HG03558 (cell line): Measurements from ENCODE around the gene CLCN7.

Experiments used
- ATAC-seq: cut with Tn5 transposase; IDR thresholded peaks from one replicate; pipeline ENCODE4 v1.9.1; 2021; ENCODE audit warnings: moderate number of reproducible peaks; ENCODE audit not compliant: unreplicated experiment; ENCODE audit errors: extremely low read depth

CLCN7 gene, protein sequence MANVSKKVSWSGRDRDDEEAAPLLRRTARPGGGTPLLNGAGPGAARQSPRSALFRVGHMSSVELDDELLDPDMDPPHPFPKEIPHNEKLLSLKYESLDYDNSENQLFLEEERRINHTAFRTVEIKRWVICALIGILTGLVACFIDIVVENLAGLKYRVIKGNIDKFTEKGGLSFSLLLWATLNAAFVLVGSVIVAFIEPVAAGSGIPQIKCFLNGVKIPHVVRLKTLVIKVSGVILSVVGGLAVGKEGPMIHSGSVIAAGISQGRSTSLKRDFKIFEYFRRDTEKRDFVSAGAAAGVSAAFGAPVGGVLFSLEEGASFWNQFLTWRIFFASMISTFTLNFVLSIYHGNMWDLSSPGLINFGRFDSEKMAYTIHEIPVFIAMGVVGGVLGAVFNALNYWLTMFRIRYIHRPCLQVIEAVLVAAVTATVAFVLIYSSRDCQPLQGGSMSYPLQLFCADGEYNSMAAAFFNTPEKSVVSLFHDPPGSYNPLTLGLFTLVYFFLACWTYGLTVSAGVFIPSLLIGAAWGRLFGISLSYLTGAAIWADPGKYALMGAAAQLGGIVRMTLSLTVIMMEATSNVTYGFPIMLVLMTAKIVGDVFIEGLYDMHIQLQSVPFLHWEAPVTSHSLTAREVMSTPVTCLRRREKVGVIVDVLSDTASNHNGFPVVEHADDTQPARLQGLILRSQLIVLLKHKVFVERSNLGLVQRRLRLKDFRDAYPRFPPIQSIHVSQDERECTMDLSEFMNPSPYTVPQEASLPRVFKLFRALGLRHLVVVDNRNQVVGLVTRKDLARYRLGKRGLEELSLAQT

DNA sequence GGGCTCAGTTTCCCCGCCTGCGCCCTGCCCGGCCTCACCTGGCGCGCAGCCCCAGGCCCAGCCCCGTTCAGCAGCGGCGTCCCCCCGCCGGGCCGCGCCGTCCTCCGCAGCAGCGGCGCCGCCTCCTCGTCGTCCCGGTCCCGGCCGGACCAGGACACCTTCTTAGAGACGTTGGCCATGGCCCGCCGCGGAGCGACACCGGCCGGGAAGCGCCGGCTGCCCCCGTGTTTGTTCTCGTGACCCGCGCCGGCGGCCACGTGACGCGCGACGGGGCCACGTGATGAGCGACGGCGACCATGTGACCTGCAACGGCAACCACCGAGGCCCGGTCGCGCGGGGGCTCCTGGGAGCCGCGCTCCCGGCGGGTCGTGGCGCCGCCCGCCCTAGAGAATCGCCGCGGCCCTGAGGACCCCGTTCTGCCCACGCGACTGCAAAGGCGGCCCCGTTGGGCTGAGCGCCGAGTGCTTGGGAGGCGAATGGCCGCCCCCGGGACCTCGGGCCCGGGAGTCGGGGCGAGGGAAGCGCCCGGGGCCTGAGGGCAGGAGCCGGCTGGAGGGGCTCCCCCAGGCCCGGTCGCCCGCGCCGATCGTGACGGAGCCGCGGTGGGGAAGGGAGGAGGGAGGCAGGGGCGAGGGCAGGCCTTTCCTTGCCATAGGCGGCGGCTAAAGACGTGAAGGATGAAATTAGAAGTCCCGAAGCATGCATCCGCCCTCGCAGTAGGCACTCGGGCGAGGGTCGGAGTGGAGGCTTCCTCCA lies at the start of gene CLCN7:
TSS of gene CLCN7 (minus strand) at position 233 of the 756 bp plus-strand sequence. CDS start at position 179, 54 bp downstream.
- ATAC-seq: peak; percentile 65

DNA sequence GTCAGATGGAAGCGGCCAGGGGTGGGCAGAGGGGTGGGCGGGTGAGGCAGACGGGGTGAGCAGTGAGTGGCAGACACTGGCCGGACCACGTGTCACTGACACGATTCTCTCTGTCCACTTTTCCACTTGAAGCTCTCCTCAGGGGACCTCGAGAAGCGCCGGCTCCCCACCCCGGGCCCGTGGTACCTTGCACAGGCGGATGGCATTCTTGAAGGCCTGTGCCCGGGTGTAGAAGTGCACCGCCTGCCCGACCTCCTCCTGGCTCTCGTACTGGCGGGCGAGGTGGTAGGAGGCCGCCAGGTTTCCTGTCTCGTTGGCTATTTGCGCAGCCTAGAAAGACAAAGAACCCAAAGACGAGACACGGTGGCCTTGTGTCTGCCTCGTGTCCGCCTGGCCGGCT lies 49.5 kb upstream of the CLCN7 start:
- ATAC-seq: no peak

DNA sequence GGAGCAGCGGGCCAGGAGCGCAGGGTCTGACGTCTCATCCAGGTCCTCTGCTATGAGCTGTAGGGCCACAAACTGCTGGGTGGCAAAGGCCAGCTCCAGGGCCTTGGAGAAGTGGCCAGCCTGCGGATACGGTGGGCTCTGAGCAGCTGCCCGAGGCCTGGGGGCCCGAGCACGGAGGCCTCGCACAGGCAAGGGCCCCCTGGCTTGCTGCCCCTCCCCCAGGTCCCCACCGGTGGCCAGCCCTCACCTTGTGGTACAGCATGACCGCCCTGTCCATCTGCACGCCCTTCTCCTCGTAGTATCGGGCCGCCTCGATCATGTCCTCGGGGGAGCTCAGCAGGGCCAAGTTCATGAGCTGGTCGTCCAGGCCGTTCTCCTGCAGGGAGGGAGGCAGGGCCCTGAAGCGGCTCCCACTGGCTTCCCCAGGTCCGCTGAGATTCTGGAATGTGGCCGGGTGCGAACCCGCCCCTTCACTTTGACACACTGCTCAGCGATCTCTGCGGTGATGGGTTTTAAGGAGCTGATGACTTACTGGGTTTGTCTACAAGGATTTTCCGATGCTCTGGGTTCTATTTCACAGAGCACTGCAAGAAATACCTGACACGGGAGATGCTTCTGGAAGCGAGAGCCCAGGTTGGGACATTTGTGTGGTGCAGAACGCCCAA lies 48.9 kb upstream of the CLCN7 start:
- no peak for ATAC-seq

DNA sequence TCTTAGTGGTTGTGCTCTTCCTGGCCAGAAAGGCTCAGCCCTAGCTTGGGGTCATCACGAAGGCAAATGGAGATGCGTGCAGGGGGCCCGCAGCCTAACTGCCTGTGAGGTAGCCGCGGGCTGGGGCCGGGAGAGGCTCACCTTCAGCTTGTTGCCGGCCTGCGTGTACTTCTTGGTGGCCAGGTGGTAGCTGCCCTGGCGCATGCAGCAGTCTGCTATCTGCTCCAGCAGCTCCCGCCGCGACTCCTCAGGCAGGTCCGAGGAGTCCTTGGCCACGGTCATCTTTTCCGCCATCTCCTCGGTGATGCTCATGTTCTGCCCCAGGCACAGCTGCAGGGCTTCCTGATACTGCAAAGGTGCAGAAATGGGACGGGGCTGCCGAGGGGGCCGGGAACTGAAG lies 45.6 kb upstream of the CLCN7 start:
- ATAC-seq: no peak

DNA sequence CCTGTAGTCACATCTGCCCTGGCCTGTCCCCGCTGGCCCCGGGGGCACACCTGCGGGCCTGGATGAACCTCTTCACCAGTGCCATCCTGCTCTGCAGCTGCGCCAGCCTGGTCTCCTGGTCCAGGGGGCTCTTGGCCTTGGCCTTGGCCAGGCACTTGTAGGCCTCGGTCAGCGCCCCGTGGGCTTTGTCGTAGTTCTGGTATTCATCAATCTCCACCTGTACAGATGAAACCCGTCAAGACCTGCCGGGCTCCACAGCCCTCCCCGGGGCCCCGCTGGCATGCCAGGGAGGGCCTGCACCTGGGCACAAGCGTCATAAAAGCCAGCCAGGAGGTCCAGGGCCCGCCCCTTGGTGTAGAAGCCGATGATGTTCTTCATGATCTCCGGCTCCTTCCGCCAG lies 45.0 kb upstream of the CLCN7 start:
- no peak for ATAC-seq

DNA sequence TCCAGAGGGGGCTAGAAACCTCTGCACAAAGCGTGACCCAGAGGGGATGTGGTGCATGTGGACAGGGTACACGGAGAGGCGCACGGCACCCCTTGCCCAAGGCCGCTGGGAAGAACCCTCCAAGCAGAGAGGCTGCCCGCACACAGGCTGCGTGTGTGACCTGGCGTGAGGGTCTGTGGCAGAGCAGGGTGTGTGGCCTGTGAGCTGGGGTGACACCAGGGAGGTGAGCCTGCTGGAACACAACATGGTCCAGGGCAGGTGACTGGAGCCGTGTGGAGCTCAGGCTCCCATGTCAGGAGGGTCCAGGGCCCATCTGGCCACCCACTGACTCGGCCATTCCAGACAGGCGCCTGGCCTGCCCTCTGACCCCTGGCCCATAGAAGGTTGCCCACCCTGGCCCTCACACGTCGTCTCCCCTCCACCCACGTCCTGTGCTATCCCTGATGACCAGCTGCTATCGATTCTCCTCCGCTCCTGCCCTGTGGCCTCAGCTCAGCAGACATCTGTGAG lies 43.9 kb upstream of the CLCN7 start:
- ATAC-seq: no peak

DNA sequence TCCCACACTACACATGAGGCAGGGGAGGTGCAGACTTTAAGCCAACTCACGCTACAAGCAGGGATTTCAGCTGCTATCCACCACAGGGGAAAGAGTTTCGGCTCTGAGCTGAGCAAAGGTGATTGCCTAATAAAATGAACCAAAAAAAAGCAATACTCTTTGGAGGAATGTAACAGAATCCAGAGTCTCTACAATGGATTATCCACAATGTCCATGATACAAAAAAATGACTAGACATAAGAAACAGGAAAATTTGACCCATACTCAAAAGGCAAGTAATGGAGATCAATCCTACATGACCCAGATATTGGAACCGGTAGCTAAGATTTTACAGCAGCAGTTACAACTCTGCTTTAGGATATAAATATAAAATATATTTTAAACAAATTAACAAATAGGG lies 39.7 kb upstream of the CLCN7 start:
- no peak for ATAC-seq

DNA sequence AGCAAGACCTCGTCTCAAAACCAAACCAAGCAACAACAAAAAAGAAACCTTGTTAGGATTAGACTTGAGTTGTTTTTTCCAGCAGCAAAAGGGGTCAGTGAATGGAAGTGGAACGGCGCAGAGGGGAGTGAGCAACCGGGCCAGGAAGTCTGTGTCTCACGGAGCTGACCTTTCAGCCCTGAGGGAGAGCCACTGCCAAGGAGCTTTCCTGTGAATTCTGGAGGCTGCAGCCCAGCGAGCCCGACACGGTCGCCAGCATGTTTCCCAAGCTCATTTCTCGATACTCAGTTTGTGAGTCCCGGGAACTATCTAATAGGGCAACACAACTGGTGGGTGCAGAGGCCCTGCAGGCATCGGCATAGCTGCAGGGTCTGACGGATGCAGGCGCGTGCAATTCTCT lies 37.9 kb upstream of the CLCN7 start:
- ATAC-seq: no peak

DNA sequence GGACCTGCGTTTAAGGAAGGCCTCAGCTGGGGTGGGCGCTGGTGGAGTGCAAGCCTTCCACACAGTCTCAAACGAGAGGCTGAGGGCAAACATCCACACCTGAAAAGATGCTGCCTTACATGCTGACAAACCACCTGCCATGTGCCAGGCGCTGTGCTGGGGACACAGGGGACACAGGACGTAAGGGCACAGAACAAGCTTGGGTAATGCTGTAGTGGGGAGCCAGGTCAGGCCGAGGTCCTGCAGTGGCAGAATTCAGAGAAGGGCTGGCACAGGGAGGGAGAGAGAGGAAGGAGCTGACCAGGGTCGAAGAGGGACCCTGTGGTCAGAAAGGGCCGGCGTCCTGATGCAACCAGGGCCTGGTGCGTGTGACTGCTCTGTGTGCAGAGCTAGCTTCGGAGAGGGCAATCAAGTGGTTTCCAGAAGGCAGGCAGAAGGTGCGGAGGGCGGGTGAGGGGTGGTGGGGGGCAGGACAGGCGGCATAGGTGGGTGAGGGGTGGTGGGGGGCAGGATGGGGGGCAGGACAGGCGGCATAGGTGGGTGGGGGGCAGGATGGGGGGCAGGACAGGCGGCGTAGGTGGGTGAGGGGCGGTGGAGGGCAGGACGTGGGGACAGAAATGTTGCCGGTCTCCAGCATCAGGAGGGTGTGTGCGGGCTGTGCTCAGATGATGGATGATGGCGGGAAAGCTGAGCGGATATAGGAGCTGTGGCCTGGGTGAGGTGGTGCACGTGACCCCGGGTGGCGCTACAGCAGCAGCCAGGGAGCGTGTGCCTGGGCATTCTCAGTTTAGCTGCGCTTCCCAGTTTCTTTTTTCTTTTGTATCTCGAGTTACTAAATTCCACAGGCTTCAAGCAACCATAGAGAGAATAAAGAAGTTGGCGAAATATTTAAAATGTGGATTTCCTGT lies 37.1 kb upstream of the CLCN7 start:
- no peak for ATAC-seq

DNA sequence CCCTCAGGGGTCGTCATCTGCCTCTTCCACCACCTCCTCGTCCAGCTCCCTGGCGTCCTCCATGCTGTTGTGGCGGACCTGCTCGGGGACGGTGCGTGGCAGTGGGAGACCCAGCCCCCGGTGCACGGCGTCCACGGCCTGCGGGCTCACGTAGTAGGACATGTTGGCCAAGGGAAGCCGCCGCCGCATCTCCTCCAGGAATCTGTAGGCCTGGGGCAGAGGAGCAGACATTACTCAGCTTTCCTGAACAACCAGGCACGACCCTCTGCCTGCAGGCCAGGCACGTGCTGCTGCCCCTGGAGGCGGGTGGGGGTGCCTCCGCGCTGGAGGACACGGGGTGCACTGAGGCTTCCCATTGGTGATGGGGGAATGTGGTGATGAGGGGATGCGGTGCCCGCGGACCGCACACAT lies 36.1 kb upstream of the CLCN7 start:
- ATAC-seq: no peak

DNA sequence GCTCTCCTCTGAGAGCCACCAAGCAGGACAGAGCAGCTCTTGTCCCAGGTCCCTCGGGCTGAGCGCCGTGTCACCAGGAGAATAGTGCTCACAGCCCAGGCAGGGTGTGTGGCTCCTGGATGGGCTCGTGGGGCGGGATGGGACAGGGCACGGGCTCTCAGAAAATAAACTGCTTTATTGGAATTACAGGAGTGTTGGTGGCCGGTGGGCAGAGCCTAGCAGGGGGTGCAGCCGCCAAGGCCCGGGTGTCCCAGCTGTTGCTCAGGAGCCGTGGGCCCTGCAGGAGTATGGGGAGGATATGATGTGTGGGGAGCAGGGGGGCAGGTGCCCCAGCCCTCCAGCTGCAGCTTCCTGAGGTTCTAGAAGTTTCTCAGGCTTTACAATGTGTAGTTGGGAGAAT lies 35.4 kb upstream of the CLCN7 start:
- no peak for ATAC-seq

DNA sequence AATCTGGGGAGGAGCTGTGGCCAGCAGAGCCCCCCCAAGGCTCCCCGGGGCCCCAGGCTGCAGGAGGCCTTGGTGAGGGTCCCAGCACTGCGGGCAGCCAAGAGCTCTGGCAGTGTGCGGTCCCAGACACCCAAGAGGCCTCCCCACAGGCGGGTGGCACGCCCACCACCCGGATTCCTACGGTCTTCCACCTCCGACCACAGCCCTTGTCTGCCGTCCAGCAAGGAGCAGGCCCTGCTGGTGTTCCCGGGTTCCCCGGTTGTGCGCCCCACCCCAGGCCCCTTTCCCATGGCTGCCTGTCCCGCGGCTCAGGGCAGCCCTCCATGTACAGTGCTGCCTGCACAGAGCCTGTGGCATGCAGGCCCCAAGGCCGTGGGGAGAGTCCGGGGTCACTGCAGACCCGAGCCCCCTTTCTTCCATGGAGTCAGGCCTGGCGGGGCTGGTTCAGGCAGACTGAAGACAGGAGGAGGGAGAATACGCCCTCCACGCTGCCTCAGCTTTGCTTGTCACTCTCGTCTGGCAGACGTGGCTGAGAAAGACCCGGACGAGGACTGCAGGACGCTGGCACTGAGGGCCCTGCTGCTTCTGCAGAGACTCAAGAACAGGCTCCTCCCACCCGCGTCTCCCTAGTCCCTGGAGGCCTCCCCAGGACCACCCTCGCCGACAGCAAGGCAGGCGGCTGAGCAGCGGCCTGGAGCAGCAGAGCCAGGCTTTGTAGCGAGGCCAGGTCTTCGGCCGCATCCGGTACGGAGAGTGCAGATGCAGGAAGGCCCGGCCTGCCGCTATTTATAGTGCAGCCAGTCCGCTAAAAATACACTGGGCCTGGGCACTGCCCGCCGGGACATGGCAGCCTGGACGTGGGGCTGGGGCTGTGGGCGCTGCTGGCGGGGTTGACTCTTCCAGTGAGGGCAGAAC lies 34.7 kb upstream of the CLCN7 start:
- ATAC-seq: no peak

DNA sequence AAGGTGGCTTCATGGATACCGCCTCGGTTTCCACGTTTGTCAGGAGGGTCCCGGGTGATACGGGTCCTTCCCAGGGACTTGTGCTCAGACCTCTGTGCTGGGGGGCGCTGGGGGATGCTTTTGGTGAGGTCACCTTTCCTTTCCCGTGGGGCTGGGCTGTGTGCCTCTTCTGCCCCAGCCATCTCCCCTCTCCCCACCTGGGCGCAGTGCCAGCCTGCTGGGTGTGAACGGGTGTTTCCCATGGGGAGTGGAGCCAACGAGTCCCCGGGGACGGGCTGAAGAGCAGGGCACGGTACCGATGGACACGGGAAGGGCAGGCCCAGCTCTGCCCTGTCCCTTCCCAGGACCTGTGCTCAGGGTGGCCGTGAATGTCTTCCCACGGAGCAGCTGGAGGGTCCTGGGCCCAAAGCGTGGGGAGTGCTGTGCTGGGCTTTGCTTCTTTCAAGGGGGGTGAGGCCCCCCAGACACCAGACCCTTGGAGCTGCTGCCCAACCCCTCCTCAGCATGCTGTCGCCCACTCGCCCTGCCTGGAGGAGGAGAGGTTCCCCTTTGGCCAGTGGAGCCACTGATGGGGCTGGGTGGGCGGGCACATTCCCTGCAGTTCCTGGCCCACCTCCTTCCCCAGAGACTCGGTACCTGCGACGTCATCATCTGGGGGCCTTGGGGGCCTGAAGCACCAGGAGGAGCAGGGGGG lies 33.8 kb upstream of the CLCN7 start:
- ATAC-seq: no peak

DNA sequence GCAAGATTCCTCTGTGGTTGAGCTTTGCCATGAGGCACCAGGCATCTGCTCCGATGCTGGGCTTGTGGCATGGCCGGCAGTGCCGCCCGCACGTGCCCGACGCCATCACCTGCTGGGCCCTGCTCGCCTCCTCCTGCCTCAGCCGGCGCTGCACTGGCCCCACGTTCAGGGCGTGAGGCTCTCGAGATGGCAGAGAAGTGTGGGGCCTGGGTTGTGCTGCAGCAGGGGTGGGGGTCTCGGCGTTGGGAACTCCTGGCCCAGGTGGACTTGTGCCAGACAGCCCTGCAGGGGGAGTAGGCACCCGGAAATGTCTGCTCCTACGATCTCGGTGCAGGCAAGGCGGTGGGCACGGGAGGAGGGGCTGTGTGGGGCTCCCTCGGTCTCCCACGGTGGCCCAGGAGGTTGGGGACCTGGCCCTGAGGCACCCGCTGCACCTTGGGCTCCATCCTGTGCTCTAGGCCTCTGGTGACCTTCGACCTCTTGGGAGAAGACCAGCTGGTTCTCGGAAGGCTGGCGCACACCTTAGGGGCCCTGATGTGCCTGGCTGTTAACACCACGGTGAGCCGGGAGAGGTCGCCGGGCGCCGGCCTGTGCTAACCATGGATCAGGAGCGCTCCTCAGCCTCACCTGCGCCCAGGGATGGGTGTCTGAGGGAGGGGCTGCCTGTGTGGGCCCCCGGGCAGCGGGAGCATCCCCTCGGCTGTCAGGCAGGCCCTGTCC lies 31.8 kb upstream of the CLCN7 start:
- no peak for ATAC-seq

DNA sequence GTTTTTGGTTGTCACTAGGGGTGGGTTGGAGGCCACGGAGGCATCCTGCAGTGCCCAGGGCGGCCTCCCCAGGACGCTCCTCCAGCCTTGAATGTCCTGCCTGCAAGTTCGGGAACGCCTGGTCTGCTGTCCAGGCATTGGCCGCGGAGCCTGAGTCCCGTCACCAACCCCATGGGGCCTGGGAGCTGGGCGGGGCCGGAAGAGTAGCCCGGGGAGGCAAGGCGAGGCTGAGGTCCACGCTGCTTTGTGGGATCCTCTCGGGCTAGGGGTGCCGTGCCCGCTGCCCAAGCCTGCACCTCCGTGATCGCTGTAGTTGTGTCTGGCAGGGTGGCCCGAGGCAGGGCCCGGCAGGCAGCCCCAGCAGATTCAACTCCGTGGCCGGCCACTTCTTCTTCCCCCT lies 31.1 kb upstream of the CLCN7 start:
- ATAC-seq: no peak

DNA sequence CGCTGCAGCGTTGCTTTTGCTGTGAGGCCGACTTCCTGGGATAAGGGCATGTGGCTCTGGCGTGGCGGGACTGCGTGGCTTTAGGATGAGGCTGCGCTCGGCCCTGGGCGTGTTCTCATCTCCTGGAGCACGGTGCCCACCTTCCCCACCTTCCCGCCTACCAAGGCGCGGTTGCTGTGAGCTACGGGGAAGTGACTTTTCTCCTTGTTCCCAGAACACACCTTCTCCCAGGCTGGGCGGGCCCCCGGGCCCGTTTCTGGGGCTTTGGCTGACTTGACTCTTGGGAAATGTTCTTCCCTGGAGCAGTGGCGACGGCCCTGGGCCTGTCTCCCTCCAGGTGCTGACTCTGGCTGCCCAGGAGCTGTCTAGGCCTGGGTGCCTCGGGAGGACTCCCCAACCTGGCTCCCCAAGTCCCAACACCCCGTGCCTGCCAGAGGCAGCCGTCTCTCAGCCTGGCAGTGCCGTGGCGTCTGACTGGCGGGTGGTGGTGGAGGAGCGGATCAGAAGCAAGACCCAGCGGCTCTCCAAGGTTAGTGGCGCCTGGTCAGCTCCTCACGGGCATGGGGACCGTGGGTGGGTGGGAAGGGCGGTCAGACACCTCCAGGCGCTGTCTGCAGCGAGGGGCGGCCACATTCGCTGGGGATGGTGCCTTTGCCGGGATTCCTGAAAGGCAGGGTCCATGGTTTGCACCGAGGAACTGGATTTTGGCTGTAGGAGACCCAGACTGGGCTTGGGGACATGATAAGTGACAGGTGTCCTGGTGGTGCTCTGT lies 30.4 kb upstream of the CLCN7 start:
- ATAC-seq: no peak
